NCI-H1048 (cell line): ENCODE measurements around the gene VAC14.

Source experiments
- DNase-seq: peaks from one replicate; lab custom pipeline; 2025; lab: John Stamatoyannopoulos, UW

VAC14 gene

DNA sequence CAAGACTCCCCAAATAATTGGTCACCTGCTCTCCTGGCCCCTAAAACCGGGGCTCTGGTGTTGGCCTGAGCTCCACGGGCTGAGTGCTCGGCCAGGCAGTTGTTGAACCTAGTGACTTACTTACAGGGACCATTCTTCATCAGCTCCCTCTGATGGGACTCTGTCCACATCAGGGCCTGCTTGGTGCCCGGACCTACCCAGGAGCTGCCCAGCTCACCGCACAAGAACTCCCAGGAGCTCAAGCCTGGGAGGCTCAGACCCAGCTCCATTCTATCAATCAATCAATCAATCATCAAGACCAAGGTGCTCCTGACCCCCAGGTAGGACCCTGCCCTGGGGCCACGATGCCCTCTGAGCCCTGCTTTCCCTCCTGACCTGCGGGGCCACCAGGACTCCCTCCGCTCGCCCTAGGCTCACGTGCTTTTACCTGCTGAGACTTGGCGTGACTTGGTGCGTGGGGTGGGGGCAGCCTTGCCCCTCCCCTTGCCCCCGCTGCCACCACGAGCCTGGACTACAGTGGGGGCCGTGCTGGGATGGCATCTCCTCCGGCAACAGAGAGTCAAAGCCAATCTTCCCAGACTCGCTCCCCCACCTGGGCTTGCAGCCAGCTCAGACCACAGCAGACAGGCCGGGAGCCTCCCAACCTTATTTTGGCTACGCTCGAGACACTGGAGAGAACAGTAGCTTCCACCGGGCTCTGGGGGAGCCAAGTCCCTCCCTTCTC, 138.9 kb downstream of the VAC14 start:
- DNase-seq: no peak

DNA sequence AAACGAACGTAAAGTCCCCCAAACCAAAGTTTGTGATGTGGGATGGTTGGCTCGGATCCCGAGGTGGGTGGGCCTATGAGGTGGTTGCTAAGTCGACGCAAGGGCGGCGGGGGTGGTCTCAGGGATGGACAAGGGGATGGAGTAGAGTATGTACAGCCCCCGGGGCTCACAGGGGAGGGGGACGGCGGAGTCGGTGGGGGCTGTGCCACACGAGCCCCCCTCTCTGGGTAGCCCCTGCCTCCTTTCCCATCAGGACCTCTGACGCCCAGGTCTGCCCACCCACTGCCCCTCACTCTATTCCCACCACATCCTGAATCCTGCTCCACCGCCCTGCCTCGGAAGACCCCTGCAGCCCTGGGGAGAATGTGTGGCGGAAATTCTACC, 139.4 kb downstream of the VAC14 start:
- no peak for DNase-seq

DNA sequence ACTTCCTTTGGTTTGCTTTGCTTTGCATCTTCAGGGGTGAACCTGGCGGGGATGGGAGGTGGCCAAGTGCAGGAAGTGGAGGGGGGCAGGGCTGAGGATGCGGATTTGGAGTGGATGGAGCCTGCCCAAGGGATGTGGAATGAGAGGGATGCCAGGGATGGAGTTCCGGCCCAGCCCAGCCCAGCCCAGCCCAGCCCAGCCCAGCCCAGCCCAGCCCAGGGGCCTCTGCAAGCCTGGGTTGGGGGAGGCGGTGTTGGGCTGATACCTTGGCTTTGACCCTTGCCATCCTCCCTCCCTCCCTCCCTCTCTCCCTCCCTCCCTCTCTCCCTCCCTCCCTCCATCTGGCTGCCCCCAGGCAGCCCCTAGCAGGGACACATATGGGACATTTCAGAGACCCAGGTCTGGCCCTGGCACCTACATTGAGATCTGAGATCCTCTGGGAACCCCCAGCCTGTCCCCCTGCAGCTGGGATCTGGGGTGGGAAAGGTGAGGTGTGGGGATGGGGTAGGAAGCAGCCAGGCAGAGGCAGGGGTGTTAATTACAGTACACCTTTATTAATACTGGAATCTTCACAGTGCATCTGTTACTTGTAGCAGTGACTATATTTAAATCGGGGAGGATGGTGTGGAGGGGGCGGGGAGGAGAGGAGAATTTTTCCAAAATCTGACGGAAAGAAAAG, 140.1 kb downstream of the VAC14 start:
- no peak for DNase-seq

DNA sequence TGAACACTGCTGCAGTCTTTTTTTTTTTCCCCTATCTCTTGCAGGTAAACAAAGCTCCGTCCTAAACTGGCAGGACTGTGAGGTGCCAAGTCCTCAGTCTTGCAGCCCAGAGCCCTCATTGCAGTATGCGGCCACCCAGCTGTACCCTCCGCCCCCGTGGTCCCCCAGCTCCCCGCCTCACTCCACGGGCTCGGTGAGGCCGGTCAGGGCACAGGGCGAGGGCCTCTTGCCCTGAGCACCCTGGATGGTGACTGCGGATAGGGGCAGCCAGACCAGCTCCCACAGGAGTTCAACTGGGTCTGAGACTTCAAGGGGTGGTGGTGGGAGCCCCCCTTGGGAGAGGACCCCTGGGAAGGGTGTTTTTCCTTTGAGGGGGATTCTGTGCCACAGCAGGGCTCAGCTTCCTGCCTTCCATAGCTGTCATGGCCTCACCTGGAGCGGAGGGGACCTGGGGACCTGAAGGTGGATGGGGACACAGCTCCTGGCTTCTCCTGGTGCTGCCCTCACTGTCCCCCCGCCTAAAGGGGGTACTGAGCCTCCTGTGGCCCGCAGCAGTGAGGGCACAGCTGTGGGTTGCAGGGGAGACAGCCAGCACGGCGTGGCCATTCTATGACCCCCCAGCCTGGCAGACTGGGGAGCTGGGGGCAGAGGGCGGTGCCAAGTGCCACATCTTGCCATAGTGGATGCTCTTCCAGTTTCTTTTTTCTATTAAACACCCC, 140.8 kb downstream of the VAC14 start:
- no peak for DNase-seq

DNA sequence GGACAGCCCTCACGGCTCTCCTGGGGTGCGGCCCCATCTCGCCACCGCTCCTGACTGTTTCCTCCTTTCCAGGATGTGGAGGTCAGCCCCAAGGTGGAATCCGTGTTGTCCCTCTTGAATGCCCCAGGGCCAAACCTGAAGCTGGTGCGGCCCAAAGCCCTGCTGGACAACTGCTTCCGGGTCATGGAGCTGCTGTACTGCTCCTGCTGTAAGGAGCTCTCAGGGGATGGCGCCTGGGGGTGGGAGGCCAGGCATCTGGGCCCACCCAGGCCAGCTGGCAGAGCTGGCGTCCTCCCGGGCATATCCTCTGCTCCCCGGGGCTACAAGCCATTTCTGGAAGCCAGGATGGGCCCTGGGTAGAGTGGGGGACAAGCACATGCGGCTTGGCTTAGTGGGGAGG, 141.4 kb downstream of the VAC14 start:
- no peak for DNase-seq

DNA sequence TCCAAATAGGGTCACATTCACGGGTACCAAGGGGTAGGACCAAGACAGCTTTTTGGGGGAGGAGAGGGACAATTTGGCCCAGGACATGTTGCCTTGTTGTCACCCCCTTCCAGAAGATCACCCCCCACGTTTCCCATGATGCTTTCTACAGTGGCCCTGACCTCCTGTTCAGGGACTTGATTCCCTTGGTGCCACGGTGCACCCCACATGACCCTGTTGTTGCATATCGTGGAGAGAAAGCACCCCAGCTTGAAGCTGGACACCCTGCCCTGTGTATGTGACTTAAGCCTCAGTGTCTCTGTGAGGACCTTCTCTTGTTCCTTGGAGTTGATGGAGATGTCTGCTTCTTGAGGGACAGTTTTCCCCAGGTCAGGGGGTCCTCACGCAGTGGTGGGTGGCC, 142.0 kb downstream of the VAC14 start:
- DNase-seq: no peak

DNA sequence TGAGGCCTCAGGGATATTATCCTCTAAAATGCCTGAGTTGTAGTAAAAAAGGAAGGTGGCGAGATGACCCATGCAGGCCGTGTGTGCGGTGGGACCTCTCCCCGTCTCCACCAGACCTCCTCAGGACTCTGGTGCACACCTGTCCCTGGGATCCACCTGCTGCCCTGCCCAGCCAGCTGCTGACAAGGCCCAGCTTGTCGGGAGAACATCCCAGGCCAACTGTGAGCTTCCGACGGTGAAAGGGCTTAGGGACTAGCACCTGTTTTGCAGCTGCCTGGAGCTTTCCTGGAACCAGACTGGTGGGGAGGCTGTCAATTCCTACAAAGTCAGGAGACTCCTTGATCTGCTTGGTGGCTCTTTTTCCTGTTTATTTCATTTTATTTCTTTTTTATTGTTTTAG, 143.0 kb downstream of the VAC14 start:
- DNase-seq: no peak

DNA sequence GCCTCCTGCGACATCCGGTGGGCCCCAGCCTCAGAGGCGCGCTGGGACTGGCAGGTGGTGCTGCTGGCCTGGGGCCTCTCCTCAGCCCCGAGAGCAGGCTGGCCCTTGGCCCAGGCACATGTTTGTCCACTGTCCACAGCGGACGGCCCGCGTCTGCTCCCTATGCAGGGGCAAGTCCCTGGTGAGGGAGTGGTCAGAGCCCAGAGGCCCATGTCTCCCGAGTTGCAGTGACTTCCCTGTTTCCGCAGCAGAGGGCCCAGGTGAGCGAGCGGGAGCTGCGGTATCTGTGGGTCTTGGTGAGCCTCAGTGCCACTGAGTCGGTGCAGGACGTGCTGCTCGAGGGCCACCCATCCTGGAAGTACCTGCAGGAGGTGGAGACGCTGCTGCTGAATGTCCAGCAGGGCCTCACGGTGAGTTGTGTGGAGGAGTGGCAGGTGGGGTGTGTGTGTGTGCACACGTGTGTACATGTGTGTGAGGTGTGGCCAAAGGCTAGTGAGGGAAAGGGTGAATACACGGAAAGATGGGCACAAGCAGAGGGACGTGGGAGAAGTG, 144.2 kb downstream of the VAC14 start:
- no peak for DNase-seq

DNA sequence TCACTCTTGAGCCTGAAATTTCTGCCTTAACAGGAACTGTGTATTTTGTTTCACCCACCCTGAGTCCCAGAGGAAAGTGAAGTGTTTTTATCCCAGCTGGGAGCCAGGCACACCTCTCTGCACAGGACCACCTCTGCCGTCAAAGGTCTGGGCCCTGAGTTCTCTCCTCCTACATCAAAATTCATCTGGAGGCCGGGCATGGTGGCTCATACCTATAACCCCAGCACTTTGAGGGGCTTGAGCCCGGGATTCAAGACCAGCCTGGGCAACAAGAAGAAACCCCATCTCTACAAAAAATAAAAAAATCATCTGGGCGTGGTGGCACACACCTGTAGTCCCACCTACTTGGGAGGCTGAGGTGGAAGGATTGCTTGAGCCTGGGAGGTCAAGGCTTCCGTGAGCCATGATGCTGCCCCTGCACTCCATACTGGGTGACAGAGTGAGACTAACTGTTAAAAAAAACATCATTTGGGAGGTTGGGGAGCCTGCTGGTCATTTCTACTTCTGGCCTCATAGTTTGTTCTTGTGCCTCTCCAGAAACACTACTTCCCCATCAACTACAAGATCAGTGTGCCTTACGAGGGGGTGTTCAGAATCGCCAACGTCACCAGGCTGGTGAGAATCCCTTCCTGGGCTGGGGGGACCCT, 144.8 kb downstream of the VAC14 start:
- no peak for DNase-seq

DNA sequence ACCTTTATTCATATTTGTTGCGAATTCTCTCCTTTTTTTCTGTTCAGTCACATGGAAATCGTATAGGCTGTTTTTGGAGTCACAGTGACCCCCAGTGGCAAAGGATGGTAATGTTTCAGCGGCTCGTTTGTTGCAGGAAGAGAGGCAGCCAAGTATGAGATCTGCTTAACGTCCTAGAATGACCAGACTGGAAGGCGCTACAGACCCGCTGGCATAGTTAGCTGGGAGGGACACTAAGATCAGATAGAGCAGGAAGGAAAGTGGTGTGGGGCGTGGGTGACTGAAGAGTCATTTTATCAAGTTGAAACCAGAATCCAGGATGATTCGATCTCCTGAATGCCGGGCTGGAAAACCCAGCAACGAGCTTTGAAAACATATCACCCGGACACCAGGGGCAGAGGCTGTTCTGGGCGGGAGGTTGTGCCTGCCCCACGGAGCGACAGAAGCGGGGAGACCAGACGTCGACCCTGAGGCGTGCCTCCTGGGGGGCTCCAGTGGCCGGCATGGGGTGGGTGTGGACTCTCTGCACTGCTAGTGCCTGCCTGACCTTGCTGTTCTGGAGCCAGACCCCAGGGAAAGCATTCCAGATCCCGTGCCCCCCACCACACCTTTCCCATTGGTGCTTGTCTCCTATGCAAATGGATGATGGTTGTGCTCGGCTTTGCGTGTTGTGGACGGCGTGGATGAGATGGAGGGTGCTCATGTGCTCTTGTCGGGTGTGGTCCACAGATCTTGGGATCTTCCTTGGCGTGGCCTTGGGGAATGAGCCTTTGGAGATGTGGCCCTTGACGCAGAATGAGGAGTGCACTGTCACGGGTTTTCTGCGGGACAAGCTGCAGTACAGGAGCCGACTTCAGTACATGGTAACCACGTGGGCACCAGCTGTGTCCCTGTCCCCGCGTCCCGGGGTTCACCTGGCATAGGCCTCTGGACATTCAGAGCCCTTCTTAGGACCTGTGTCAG, 146.9 kb downstream of the VAC14 start:
- DNase-seq: no peak

DNA sequence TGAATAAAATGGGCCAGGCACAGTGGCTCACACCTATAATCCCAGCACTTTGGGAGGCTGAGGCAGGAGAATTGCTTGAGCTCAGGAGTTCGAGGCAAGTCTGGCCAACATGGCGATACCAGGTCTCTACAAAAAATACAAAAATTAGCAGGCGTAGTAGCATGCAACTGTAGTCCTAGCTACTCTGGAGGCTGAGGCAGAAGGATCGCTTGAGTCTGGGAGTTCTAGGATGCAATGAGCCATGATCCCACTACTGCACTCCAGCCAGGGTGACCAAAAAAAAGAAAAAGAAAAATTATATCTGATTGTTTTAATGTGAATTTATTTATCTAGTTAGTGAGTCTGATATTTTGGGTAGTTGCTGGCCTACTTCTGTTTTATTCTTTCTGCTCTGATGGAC, 147.6 kb downstream of the VAC14 start:
- no peak for DNase-seq

DNA sequence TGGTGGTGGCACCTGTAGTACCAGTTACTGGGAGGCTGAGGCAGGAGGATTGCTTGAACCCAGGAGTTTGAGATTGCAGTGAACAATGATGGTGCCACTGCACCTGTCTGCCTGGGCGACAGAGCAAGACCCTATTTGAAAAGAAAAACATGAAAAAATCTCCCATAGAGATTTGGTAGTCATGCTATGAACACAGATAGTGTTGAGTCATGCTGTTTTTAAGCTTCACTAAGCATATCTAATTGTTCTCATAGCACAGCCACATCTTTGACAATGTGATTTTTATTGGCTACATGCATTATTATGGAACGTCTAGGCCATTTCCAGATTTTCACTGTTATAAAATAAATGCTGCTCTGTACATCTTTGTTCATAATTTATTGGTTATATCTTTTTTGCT, 148.6 kb downstream of the VAC14 start:
- no peak for DNase-seq

DNA sequence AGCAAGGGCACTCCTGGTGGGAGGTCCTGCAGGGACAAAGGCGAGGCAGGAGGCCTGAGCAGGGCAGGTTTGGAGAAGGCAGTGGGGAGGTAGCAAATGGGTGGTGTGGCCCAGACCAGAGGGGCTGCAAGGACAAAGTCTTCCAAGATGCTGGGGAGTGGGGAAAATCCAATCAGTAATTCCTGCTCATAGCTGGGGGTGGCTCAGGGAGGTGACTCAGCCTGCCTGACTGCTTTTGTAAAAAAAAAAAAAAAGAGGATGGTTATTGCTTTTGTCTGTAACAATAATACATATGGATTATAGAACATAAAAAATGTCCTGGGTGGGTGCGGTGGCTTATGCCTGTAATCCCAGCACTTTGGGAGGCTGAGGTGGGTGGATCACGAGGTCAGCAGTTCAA, 149.4 kb downstream of the VAC14 start:
- no peak for DNase-seq

DNA sequence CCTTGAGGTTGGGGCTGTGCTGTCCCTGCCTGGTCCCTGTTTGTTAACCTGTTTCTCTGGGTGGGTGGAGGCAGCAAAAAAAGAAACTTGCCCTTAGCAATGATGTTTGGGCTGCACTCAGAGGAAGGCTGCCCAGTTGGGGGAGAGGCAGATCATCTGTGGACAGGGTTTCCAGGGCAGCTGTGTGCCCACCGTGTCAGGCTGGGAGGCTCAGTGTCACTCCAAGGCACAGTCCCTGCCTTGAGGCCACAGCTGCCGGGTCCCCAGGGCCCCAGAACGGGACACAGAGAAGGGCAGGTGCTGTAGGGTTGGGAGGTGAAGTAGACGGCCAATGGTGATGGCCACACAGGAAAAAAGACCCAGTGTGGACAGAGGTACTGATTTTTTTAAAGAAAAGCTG, 150.7 kb downstream of the VAC14 start:
- no peak for DNase-seq

DNA sequence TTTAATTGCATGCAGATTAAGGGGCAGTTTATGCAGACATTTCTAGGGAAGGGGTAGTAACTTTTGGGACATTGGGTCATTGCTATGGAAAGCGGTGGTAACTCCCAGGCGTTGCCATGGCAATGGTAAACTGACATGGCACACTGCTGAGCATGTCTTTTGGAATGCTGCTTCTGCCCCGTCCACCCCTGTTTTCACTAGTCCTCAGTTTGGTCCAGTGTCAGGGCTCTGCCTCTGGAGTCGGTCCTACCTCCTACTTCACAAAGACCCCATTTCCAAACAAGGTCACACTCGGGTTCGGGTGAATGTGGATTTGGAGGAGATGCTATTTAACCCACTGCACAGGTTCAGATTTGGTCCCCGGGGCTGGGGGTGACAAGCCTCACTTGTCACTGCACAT, 151.7 kb downstream of the VAC14 start:
- DNase-seq: no peak

DNA sequence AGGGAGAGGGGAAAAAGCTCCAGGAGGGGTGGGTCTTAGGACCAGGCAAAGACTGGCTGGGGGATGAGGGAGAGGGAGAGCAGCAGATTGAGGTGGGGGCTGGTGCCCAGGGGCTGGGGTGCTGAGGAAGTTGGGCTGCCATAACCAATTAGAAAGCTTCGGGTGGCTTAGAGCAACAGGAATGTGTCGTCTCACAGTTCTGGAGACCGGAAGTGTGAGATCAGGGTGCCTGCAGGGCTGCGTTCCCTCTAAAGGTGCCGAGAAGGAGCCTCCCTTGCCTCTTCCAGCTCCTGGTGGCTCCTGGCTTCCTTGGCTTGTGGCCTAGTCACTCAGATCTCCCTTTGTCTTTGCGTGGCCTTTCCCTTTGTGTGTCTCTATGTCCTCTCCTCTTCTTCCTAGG, 152.4 kb downstream of the VAC14 start:
- no peak for DNase-seq

DNA sequence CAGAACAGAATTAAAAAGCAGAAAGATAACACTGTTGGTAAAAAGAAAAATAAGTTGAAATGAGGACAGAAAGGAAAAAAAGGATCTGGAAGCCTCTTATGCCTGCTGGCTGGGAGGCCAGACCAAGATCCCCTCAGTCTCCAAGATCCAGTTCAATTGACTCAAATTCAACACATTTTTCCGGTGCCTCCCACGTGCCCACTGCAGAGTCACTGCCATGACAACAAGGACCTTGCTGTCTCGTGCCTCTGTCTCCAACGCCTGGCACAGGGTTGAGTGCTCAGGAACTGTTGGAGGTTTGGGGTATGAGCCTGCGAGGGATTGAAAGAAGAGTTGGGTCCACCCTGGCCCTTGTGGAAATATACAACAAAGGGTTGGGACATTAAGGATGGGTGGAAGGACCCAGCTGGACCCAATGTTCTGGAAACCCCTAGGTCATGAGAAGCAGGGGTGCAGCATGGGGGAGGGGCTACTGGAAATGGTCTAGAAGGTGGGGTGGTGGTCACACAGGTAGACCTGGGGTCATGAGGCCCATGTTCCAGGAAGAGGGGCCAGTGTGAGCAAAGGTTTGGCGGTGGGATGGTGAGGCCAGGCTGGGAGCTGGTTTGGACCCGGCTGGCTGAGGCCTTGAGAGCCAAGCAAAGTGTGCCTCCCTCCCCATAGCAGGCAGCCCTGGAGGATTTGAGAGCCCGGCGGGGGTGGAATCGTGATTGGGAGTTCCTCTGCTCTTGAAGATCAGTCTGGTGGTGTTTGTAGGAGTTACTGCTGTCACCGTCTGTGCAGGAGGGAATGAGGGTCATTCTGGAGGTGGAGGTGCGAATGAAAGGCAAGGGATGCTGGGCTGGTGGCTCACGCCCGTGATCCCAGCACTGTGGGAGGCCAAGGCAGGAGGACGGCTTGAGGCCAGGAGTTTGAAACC, 153.3 kb downstream of the VAC14 start:
- no peak for DNase-seq

DNA sequence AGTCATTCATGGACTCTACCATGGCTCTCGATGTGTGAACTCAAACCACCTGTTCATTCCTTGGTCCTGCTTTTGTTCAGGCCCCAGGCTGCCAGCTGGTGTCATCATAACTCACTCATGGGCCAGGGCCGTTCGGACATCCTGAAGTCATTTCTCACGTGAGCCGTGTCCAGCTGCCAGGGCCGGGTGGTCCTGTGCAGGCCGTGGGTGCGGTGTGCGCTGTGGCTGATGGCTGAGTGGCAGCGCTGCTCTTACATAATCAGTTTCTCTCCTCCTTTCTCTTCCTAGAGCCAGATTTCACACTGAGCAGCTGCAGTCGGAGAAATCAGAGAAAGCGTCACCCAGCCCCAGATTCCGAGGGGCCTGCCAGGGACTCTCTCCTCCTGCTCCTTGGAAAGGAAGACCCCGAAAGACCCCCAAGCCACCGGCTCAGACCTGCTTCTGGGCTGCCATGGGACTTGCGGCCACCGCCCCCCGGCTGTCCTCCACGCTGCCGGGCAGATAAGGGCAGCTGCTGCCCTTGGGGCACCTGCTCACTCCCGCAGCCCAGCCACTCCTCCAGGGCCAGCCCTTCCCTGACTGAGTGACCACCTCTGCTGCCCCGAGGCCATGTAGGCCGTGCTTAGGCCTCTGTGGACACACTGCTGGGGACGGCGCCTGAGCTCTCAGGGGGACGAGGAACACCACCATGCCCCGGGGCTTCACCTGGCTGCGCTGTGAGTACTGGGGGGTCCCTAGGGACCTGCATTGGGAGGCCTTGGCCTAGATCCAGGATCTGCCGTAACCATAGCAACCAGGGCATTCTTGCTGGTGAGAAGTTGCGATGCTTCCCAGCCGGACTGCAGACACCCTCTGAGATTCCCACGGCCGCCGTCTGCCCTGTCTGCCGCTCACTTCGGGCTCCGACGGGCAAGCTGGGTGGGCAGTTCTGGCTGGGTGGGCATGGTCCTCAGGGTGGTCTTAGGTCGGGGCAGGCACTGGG, 154.4 kb downstream of the VAC14 start, which contains the start of gene IL34:
IL34 (plus strand) TSS at position 300 of the 982 bp plus-strand sequence; CDS start at position 689, 389 bp downstream.
- no peak for DNase-seq
